ENCODE results near the gene TMPRSS11F. TPM values are rescaled to one million over a fixed set of nuclear protein-coding genes. Genes with fewer than 3 reads are reported as not detected.

The TMPRSS11F gene
- total and polyA plus RNA-seq, 2 donors (not counting 3 experiments of a cell fraction or from before 2014, with no cell fraction given), result not detected

DNA sequence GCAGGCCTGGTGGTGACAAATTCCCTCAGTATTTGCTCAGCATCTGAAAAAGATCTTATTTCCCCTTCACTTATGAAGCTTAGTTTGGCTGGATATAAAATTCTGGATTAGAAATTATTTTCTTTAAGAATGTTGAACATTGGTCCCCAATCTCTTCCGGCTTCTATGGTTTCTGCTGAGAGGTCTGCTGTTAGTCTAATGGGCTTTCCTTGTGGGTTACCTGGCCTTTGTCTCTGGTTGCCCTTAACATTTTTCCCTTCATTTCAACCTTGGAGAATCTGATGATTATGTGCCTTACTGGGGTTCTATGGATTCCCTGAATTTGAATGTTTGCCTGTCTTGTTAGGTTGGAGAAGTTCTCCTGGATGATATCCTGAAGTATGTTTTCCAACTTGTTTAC is 17.4 kb upstream of the TMPRSS11F start:
- Histone ChIP-seq H3K4me2 (ENCODE audit: insufficient read depth, low read length) (no peak overlapping the region), H3K79me2 (ENCODE audit: control insufficient read depth, insufficient read depth, low read length) (no peaks in the 10 kb centered on the region), H3K27ac (ENCODE audit: insufficient read depth, low read depth, low read length) (no peak overlapping the region), H3K4me1 (ENCODE audit: control insufficient read depth, extremely low read depth, insufficient read depth, low read length) (no peaks in the 10 kb centered on the region), H3K36me3 (ENCODE audit: control insufficient read depth in 2 of 2, extremely low read depth in 1 of 2, insufficient read depth in 2 of 2, low read length in 2 of 2) (no peaks in the 10 kb centered on the region), H2AFZ (ENCODE audit: low read depth, low read length) (no peak overlapping the region), H3K27me3 (ENCODE audit: control insufficient read depth in 2 of 2, insufficient read depth in 2 of 2, low read length in 2 of 2) (no peaks in the 10 kb centered on the region), H3K9me1 (replicated peaks; ENCODE audit: control insufficient read depth, extremely low read depth, insufficient read depth, low read length) (no peaks in the 10 kb centered on the region), H3K4me3 (replicated peaks in 1 of 3; ENCODE audit: insufficient read depth in 1 of 3, low read depth in 1 of 3, low read length in 3 of 3) (no peak overlapping the region), H4K20me1 (replicated peaks; ENCODE audit: control insufficient read depth, extremely low read depth, insufficient read depth, low read length) (no peaks in the 10 kb centered on the region), H3K9me3 (replicated peaks; ENCODE audit: control insufficient read depth, insufficient read depth, low read length) (no peaks in the 10 kb centered on the region), H3K9ac (replicated peaks; ENCODE audit: extremely low read depth, insufficient read depth, low read length) (no peak overlapping the region)
- ChIA-PET POLR2A (no interaction called here), CTCF (no interaction called here)
- dilution Hi-C loops (cut with MboI; ENCODE audit: extremely low pct_ligation_motif_present, low sequenced_read_pairs) (no loop called here), intact Hi-C loops (cut with micrococcal nuclease) (no loop called here)
- TF ChIP-seq, protein P1, sequence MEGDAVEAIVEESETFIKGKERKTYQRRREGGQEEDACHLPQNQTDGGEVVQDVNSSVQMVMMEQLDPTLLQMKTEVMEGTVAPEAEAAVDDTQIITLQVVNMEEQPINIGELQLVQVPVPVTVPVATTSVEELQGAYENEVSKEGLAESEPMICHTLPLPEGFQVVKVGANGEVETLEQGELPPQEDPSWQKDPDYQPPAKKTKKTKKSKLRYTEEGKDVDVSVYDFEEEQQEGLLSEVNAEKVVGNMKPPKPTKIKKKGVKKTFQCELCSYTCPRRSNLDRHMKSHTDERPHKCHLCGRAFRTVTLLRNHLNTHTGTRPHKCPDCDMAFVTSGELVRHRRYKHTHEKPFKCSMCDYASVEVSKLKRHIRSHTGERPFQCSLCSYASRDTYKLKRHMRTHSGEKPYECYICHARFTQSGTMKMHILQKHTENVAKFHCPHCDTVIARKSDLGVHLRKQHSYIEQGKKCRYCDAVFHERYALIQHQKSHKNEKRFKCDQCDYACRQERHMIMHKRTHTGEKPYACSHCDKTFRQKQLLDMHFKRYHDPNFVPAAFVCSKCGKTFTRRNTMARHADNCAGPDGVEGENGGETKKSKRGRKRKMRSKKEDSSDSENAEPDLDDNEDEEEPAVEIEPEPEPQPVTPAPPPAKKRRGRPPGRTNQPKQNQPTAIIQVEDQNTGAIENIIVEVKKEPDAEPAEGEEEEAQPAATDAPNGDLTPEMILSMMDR (IDR thresholded peaks at IDR 0.05; ENCODE audit: extremely low read depth in 1 of 2, insufficient read depth in 1 of 2, low read depth in 1 of 2, low read length in 2 of 2), result no peak
- TF ChIP-seq POLR2A (IDR thresholded peaks at IDR 0.05; ENCODE audit: low read depth, low read length) (no peak), POLR2AphosphoS5 (IDR thresholded peaks at IDR 0.05; ENCODE audit: insufficient read depth, low read depth, low read length) (no peak), GATA2 (IDR thresholded peaks at IDR 0.05; ENCODE audit: insufficient read depth, insufficient read length, low read depth, low read length) (no peak), JUN (IDR thresholded peaks at IDR 0.05; ENCODE audit: borderline replicate concordance, insufficient read depth, insufficient read length, low read depth) (no peak), MYC (IDR thresholded peaks at IDR 0.05; ENCODE audit: low read depth, low read length) (no peak), FOS (IDR thresholded peaks at IDR 0.05; ENCODE audit: borderline replicate concordance, insufficient read depth, low read length) (no peak), EZH2 (IDR thresholded peaks at IDR 0.05; ENCODE audit: borderline replicate concordance, low read depth, low read length, severe bottlenecking) (no peak)
- TF ChIP-seq, protein P2, sequence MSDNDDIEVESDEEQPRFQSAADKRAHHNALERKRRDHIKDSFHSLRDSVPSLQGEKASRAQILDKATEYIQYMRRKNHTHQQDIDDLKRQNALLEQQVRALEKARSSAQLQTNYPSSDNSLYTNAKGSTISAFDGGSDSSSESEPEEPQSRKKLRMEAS (IDR thresholded peaks at IDR 0.05; ENCODE audit: insufficient read depth, insufficient read length), result no peak
- no TSS peak for BruUV-seq (replicated peaks)
- no peak for DNase-seq (ENCODE audit: low read depth, low spot score)
- no peak for FAIRE-seq
